Motor neuron (in vitro differentiated cells): ENCODE measurements around the gene ZIC1. TPM values are rescaled to one million over a fixed set of nuclear protein-coding genes. Genes with fewer than 3 reads are reported as not detected.

Experiments
- ATAC-seq, 8 experiments: fragments of 200-7000 bp; cut with Tn5 transposase; replicated peaks in 6 of 8; 2 replicates each; pipeline ENCODE4 v1.8.0; 2021; ENCODE audit warnings: mild to moderate bottlenecking in 8 of 8, moderate library complexity in 8 of 8
- H3K27ac ChIP-seq, 2 donors: fragments of 250-450 bp; sonication (Bioruptor Pico); 2 replicates each; pipeline ENCODE4 v1.9.0; 2021; ENCODE audit warnings: antibody characterized with exemption in 2 of 2, mild to moderate bottlenecking in 2 of 2, moderate library complexity in 1 of 2
- H3K4me1 ChIP-seq, 2 donors: fragments of 250-450 bp; sonication (Bioruptor Pico); replicated peaks in 1 of 2; 2 replicates each; pipeline ENCODE4 v1.6.1; 2021; ENCODE audit warnings: antibody characterized with exemption in 2 of 2, mild to moderate bottlenecking in 2 of 2, moderate library complexity in 1 of 2
- H3K4me3 ChIP-seq, 5 donors: fragments of 250-450 bp; sonication (Bioruptor Pico); 2 replicates each; pipeline ENCODE4 v1.9.0; 2021; ENCODE audit warnings: antibody characterized with exemption in 5 of 5, mild to moderate bottlenecking in 5 of 5, moderate library complexity in 4 of 5
- WGBS, 10 experiments: fragments of 450-650 bp; shearing (Covaris generic); methylation state at CpG; one replicate each; pipeline ENCODE4 v1.0.0; 2022; 5-methylcytosine and 5-hydroxymethylcytosine counted together
- in situ Hi-C, 9 experiments: fragments of 400-800 bp; cut with MboI; loops; one replicate each; pipeline ENCODE4 v1.15.0; 2021; ENCODE audit warnings: low sequenced_read_pairs in 9 of 9, low pct_unique_long_range_greater_than_20kb in 2 of 9; ENCODE audit not compliant: unreplicated experiment in 9 of 9
- total RNA-seq, 8 experiments: library from RNA; unstranded; fragments of 300-600 nt; gene quantifications; 2 replicates each; pipeline versions ENCODE4 v1.2.3 to v1.2.4, GENCODE V29; 2022

ZIC1 gene
- total RNA-seq, 8 experiments from 2014 or later, result 1.4 to 172 (median 13.4) TPM

DNA sequence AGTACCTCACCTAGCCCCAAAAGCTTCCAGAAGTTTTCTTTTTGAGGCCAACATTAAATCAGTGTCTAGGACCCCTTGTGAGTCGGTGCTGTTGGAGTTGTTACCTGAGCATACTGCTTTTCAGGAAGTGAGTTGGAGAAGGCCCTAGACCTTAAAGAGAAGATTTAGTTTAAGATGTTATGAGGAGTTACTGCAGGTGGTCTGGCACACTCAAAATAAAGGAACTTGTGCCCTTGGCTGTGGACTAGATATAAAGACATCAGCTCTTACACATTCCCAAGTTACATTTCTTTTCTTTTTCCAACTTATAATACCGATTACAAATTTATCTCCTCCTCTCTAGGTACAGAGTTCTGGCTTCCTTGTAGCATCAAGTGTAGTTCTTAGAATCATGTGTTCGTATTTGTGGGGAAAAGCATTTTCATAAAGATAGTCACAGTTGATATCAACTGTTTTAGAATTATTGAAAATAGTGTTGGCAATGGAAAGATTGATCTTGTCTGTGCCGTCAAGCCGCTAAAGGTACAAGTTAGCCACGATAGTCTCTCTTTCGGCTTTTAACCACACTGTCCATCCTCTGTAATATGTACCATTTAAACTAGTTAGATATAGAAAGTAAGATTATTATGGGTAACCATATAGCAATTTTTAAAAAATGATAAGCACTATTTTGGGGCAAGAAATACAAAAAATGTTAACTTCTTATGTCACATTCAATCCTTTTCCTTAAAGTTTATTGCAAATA is 8.6 kb downstream of the ZIC1 start:
- in situ Hi-C loops, result loop anchor here in 2 of 9 experiments (10.0 to 25.0 kb wide), 3 partner anchors 157 to 670 kb away; no protein-coding TSS in a partner anchor
- 14 to 99% (median 67%) methylated on average over 2 to 7 of the region's 7 CpGs for WGBS, 10 experiments
- Histone ChIP-seq H3K4me1 (peaks cover 0 to 4% of the 10 kb centered on the region in 2 donors), H3K27ac (no peak overlapping the region), H3K4me3 (no peak overlapping the region)
- no peak for ATAC-seq

DNA sequence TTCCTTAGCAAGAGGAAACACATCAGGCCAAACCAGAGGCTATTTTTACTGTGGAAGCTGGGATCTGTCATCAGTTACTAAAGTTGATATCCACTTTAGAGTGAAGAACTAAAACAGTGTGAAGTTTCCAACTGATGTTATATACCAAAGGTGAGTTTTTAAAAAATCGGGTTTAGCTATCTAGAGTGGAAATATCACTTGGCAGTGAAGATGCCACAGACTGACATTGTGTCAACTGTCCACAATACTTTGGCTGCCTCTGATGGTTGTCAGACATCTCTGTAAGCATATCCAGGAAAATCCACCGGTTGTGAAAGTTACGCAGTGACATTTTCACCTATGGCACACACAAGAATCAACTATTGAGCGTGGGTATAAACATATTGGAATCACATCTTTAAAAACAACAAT is 9.2 kb downstream of the ZIC1 start:
- WGBS, 10 experiments, result 0 to 87% (median 36%) methylated on average over 1 to 4 of the region's 4 CpGs; no CpG with 5 or more reads in 1 of the 10 experiments
- Histone ChIP-seq H3K4me1 (peaks cover 0 to 6% of the 10 kb centered on the region in 2 donors), H3K4me3 (no peak overlapping the region), H3K27ac (no peak overlapping the region)
- in situ Hi-C loops, result loop anchor here in 2 of 9 experiments (10.0 to 25.0 kb wide), 3 partner anchors 156 to 669 kb away; no protein-coding TSS in a partner anchor
- ATAC-seq, result no peak

DNA sequence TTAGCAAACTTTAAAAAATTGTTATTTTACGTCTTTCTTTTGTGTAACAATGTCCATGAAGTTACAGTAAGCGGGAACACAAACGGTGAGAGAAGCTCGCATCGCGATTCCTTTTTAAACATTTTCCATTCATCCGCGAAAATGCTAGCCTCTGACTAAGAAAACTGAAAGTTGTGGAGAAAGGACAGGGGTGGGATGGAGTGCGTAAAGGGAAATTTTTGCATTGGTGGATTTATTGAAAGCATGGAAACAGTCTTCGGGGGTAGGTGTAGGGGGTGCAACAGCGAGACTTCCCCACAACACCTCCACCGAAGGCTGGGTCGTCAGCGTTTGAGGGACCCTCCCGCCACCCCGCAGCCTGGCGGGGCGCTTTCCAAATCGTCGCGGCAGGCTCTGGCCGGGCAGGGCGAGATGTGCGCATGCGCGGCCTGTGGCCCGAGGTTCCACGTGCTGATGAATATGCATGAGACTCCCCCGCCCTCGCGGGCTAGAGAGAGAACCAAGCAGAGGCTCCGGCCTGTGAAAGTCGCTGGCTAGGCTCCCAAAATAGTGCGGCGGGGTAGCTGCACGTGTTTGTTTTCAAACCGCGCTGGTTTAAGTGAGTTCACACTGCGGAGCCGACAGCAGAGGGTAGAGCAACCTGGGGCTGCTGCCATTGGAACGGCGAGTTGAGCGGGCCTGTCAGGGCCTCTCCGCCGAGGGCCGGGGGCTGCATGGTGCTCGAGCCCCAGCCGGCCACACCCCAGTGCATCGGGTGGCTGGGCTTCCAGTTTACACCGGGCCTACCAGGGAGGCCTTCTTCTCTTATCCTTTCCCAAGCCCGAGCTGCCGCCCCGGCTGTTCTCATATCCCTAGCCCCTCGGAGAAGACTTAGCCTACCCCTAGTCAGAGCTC is 9.9 kb downstream of the ZIC1 start:
- peak in 7 of 8 experiments; percentile 57 to 97 (median 90) for ATAC-seq
- Histone ChIP-seq H3K27ac (no peak overlapping the region), H3K4me1 (peaks cover 0 to 6% of the 10 kb centered on the region in 2 donors), H3K4me3 (peak overlapping the region; percentile 25 to 38 (median 31))
- in situ Hi-C loops, result loop anchor here in 2 of 9 experiments (10.0 to 25.0 kb wide), 3 partner anchors 156 to 668 kb away; no protein-coding TSS in a partner anchor
- WGBS, 10 experiments, result 4 to 100% (median 19%) methylated on average over 1 to 26 of the region's 54 CpGs; no CpG with 5 or more reads in 1 of the 10 experiments

DNA sequence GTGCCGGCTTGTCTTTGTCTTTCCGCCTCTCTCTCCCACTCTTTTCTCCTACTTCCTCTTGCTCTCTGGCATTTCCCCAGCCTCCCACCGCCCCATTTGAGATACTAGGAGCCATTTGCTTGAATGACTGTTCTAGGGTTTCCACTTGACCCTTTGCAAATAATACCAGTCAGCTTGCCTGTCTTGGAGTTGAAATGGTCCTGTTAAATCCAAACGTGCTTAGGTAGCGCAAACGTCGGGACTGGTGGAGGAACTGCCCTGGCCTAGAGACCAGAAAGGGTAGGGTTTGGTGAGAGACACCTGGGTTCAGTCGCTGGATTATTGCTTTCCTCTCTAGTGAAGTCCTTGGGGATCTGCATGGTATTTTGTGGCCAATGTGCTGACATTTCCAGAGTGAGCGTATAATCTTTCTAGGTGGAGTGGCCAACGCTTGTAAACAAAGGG is 10.6 kb downstream of the ZIC1 start:
- no peak for ATAC-seq
- in situ Hi-C loops, result loop anchor here in 2 of 9 experiments (10.0 to 25.0 kb wide), 3 partner anchors 155 to 667 kb away; no protein-coding TSS in a partner anchor
- Histone ChIP-seq H3K4me1 (peaks cover 0 to 4% of the 10 kb centered on the region in 2 donors), H3K4me3 (no peak overlapping the region), H3K27ac (no peak overlapping the region)
- 10 to 100% (median 50%) methylated on average over 2 to 9 of the region's 10 CpGs; no CpG with 5 or more reads in 3 of the 10 experiments for WGBS, 10 experiments

DNA sequence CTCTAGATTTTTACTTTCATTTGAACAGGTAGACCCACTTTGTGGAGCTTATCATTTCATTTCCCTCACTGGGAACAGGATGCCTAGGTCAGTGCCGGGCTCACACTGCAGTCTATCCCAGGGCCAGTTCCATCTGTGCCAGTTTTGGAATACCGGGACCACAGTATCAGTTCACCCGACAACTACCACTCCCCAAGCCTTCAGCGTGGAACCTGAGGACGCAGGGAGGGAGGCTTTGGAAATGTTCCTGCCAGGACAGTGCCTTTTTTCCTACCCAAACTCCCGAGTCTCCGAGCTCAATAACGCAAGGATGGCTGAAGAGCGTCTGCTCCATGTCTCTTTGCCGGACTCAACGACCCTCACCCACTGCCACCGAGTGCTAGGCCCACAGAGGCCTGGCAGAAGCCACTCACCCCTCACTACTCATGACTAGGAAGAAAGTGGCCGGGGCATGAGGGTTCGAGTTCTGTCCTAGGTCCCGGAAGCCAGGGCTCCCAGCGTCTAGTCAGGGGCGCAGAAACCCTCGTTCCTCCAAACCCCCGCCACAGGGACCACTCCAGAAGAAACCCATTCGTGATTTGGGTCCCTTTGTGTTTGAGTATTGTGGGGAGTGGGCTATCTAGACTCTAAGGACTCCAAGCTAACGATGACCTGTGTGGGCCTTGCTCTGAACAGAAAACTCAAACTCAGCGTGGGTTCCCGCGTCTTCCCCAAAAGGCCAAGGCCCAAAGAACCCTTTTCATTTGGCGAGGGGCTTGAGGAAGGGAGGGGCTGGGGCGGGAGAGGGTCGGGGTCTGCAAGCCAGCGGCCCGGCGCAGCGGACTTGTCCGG is 11.4 kb downstream of the ZIC1 start:
- 50 to 100% (median 80%) methylated on average over 1 to 16 of the region's 32 CpGs; no CpG with 5 or more reads in 3 of the 10 experiments for WGBS, 10 experiments
- H3K4me3 ChIP-seq, result no peak overlapping the region
- in situ Hi-C loops, result loop anchor here in 2 of 9 experiments (25.0 kb wide), 2 partner anchors 192 to 667 kb away; no protein-coding TSS in a partner anchor
- H3K4me1 ChIP-seq, result peaks cover 0 to 4% of the 10 kb centered on the region in 2 donors
- ATAC-seq, result no peak
- H3K27ac ChIP-seq, result no peak overlapping the region

DNA sequence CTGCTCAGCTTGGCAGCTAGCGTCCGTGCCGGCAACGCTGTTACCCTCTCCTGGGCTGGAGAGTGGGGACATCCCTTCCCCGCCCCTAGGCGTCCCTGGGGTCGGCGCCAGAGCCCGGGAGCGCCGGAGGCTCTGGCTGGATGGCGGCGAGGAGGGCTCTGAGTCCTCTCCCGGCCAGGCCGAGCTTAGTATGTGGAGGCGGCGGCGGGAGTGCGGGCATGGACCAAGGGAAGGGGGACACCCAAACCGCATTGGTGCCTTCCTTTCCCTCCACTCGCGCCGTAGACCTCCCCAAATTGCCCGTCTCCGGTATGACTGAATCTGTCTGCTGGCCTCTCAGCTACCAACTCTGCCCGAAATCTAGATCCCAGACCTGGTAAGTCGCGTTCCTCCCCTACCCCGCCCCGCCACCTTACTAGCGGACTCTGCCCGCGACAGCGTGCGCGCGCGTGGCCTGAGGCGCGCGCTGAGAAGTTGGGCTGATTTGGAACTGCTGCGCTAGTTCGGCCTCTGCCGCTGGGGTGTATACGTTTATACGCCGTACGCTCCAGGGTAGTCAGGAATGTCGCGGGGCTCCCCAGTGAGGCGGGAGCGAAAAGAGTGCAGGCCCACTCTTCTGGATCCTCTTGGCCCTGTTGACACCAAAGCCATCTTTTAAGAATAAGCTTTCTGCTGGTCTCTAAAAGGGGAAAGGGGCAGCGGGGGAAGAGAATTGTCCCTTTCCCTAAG is 12.2 kb downstream of the ZIC1 start:
- Histone ChIP-seq H3K4me3 (no peak overlapping the region), H3K27ac (no peak overlapping the region), H3K4me1 (peaks cover 0 to 4% of the 10 kb centered on the region in 2 donors)
- in situ Hi-C loops, result loop anchor here in 2 of 9 experiments (25.0 kb wide), 2 partner anchors 191 to 666 kb away; no protein-coding TSS in a partner anchor
- 0 to 50% (median 23%) methylated on average over 1 to 14 of the region's 53 CpGs; no CpG with 5 or more reads in 3 of the 10 experiments for WGBS, 10 experiments
- peak in 1 of 8 experiments; percentile 88 for ATAC-seq

DNA sequence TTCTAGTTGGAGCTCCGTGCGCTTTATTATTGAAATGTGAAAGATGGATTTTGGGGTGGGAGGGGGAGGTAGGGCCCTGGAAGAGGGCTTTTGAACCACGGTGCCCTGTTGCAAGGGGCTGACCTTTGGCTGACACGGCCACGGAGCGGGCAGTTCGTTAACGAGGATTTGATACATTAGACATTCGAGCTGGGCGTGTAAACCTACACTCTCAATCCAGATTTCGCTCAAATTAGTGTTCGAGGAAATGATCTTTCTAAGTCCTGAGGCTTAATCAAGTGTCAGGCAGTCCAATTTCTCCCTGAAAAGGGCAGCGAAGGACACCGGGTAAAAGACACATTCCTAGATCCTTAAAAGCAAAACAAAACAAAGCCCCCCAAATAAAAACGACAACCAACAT is 13.0 kb downstream of the ZIC1 start:
- no peak for ATAC-seq
- in situ Hi-C loops, result loop anchor here in 2 of 9 experiments (25.0 kb wide), 2 partner anchors 190 to 665 kb away; no protein-coding TSS in a partner anchor
- WGBS, 10 experiments, result 5 to 100% (median 30%) methylated on average over 2 to 13 of the region's 15 CpGs; no CpG with 5 or more reads in 1 of the 10 experiments
- H3K27ac ChIP-seq, result no peak overlapping the region
- H3K4me1 ChIP-seq, result peaks cover 0 to 4% of the 10 kb centered on the region in 2 donors
- no peak overlapping the region for H3K4me3 ChIP-seq

DNA sequence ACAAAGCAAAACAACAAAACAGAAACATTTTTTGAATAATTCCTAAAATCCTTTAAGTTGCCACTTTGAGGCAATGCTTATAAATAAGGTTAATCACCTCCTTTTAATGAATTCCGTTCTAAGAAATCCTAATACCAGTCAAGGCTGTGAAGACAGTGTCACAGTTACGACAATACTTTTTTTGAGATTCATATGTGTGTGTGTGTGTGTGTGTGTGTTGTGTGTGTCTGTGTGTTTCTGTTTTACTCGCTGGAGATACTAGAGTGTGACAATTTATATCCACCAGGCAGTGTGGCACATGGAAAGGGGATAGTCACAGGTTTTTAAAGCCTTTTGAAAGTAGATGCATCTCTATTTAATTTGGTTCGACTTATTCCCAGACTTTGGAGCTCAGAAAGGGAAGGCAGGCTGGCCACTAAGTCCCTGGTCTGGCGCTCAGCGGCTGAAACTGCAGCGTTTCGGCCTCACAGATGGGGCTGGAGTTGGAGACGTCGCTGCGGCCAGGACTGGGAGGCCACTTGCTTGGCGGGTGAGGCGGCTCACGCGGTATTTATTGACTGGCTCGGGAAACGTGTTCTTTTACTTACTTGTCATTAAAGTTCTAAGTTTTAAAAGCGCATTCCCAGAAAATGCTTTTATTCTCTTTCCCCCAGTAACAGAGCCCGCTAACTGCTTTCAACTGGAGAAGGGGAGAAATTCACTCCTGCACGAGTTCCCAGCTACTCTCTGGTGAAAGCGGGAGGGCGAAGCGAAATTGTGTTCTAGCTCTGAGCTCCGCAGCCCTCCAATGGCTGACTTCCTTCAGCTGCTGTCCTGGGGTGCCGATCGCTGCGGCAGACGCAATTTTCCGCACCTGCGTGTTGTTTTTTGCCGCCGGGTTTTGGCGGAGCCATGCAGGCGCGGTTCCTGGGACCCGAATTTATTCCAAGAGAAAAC is 13.7 kb downstream of the ZIC1 start:
- in situ Hi-C loops, result loop anchor here in 2 of 9 experiments (25.0 kb wide), 2 partner anchors 189 to 664 kb away; no protein-coding TSS in a partner anchor
- Histone ChIP-seq H3K4me1 (peaks cover 0 to 4% of the 10 kb centered on the region in 2 donors), H3K27ac (no peak overlapping the region), H3K4me3 (no peak overlapping the region)
- peak in 1 of 8 experiments; percentile 39 for ATAC-seq
- 0 to 82% (median 17%) methylated on average over 3 to 33 of the region's 36 CpGs for WGBS, 10 experiments

DNA sequence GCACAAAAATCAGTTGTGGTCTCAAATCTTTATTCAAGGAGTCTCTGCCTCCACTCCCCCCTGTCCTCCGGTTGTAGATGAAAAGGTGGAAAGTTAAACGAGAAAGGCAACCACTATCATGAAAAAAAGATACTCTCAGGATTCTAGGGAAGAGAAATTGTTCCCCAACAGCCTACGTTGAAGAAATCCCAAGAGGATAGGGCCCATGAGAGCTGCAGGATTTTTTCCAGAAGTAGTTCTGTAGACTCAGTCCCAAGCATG is 14.3 kb downstream of the ZIC1 start:
- H3K4me3 ChIP-seq, result no peak overlapping the region

DNA sequence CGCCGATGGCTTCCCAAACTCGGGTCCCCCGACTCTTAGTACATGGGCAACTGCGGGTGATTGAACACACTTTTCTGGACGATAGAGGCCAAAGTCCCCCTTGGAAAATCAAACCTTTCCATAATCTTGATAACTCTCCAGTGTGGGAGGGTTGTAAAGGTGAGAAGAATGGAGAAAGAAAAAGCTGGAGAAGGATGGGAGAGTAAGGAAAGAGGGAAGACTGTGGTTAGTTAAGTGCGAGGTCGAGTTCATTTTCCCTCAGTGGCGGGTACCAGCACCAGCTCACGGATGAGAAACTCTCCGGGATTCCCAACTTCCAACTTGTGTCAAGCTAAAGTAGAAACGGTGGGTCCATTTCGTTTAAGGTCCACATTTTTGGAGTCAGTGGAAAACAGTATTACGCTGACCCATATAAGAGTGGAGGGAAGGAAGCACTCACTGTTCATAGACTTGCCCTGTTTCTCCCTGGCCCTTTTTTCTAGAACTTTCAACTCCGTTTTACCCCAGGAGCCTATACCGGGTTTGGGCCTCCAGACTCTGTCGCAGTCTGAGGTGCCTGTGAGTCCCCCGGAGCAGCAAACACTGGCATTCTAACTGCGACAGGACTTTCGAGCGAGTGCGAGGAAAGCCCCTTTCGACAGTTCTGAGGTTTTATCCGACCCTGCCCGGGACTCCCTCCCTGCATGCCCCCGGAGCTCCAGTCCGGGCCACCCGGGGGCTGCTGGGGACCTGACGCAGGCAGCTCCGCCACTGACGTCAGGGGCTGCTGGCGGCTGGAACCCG is 14.8 kb downstream of the ZIC1 start:
- no peak overlapping the region for H3K27ac ChIP-seq
- WGBS, 10 experiments, result 0 to 93% (median 31%) methylated on average over 2 to 18 of the region's 33 CpGs
- in situ Hi-C loops, result loop anchor here in 2 of 9 experiments (25.0 kb wide), 2 partner anchors 188 to 663 kb away; no protein-coding TSS in a partner anchor
- H3K4me3 ChIP-seq, result no peak overlapping the region
- peak in 2 of 8 experiments; percentile 30 to 41 for ATAC-seq
- H3K4me1 ChIP-seq, result peaks cover 0 to 2% of the 10 kb centered on the region in 2 donors

More for the DNA sequence above, 14.3 kb downstream of the ZIC1 start:
- in situ Hi-C loops, result loop anchor here in 2 of 9 experiments (25.0 kb wide), 2 partner anchors 189 to 664 kb away; no protein-coding TSS in a partner anchor
- H3K27ac ChIP-seq, result no peak overlapping the region
- ATAC-seq, result no peak
- WGBS, 10 experiments, result 0 to 77% (median 11%) methylated on average over 1 to 3 of the region's 3 CpGs; no CpG with 5 or more reads in 3 of the 10 experiments
- H3K4me1 ChIP-seq, result peaks cover 0 to 4% of the 10 kb centered on the region in 2 donors
